Nephron (organoid): Measurements from ENCODE around the gene IL17RA.

Experiments used
- H3K27ac Mint-ChIP-seq, 3 experiments: 2 replicates each; pipeline ENCODE4 v1.8.0; 2020; ENCODE audit warnings: mixed read lengths in 3 of 3, mild to moderate bottlenecking in 2 of 3, moderate library complexity in 1 of 3
- H3K27me3 Mint-ChIP-seq: 2 replicates; pipeline ENCODE4 v1.8.0; 2021; ENCODE audit warnings: low read depth, mild to moderate bottlenecking, moderate library complexity, mixed read lengths
- H3K36me3 Mint-ChIP-seq: 2 replicates; pipeline ENCODE4 v1.8.0; 2020; ENCODE audit warnings: low read depth, mixed read lengths
- H3K4me1 Mint-ChIP-seq: 2 replicates; pipeline ENCODE4 v1.8.0; 2020; ENCODE audit warnings: mixed read lengths
- H3K4me3 Mint-ChIP-seq, 3 experiments: 2 replicates each; pipeline ENCODE4 v1.8.0; 2020; ENCODE audit warnings: mild to moderate bottlenecking in 3 of 3, mixed read lengths in 3 of 3, moderate library complexity in 2 of 3
- H3K9me3 Mint-ChIP-seq: 2 replicates; pipeline ENCODE4 v1.8.0; 2020; ENCODE audit warnings: mixed read lengths
- TF ChIP-seq, protein P1 (sequence below), 3 experiments: fragments of 200-600 bp; sonication (generic); IDR thresholded peaks; one replicate each; pipeline ENCODE4 v1.5.0; 2021; ENCODE audit warnings: antibody characterized with exemption in 3 of 3; ENCODE audit not compliant: unreplicated experiment in 3 of 3

The IL17RA gene

GRCh38 chr22:17046566-17047348 is 38.0 kb upstream of the IL17RA start:
- Mint-ChIP-seq H3K27me3 (peaks cover 5% of the 10 kb centered on the region), H3K36me3 (no peaks in the 10 kb centered on the region), H3K4me1 (no peaks in the 10 kb centered on the region), H3K4me3 (no peak overlapping the region), H3K9me3 (no peaks in the 10 kb centered on the region), H3K27ac (no peak overlapping the region)
- TF ChIP-seq, protein P1, sequence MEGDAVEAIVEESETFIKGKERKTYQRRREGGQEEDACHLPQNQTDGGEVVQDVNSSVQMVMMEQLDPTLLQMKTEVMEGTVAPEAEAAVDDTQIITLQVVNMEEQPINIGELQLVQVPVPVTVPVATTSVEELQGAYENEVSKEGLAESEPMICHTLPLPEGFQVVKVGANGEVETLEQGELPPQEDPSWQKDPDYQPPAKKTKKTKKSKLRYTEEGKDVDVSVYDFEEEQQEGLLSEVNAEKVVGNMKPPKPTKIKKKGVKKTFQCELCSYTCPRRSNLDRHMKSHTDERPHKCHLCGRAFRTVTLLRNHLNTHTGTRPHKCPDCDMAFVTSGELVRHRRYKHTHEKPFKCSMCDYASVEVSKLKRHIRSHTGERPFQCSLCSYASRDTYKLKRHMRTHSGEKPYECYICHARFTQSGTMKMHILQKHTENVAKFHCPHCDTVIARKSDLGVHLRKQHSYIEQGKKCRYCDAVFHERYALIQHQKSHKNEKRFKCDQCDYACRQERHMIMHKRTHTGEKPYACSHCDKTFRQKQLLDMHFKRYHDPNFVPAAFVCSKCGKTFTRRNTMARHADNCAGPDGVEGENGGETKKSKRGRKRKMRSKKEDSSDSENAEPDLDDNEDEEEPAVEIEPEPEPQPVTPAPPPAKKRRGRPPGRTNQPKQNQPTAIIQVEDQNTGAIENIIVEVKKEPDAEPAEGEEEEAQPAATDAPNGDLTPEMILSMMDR (IDR thresholded peaks at IDR 0.05; ENCODE audit: unreplicated experiment in 3 of 3) = no peak

- no peaks in the 10 kb centered on the region for H3K36me3 Mint-ChIP-seq
- no peaks in the 10 kb centered on the region for H3K9me3 Mint-ChIP-seq
- H3K27me3 Mint-ChIP-seq = peaks cover 5% of the 10 kb centered on the region
- H3K4me1 Mint-ChIP-seq = no peaks in the 10 kb centered on the region
- TF ChIP-seq, protein P1 (IDR thresholded peaks at IDR 0.05; ENCODE audit: unreplicated experiment in 3 of 3) = no peak
- H3K27ac Mint-ChIP-seq = no peak overlapping the region
- H3K4me3 Mint-ChIP-seq = no peak overlapping the region
These were observed 37.1 kb upstream of the IL17RA start for GRCh38 chr22:17047656-17048055.

DNA sequence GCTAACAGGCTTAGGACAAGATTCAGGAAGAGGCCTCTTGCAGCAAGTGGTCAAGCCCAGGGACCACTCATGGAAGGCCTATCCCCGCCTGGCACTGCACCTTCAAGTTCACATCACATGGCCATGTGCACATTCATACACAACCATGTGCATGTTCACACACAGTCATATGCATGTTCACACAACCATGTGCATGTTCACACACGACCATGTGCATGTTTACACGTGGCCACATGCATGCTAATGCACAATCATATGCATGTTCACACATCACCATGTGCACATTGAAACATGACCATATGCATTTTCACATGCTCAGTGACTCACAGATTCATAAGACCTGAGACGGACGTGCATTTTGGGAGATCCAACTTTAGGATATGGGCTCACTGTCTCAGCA is 28.7 kb upstream of the IL17RA start:
- no peaks in the 10 kb centered on the region for H3K4me1 Mint-ChIP-seq
- peaks cover 16% of the 10 kb centered on the region for H3K27me3 Mint-ChIP-seq
- no peak overlapping the region for H3K4me3 Mint-ChIP-seq
- no peaks in the 10 kb centered on the region for H3K36me3 Mint-ChIP-seq
- TF ChIP-seq, protein P1 (IDR thresholded peaks at IDR 0.05; ENCODE audit: unreplicated experiment in 3 of 3) = no peak
- no peaks in the 10 kb centered on the region for H3K9me3 Mint-ChIP-seq
- H3K27ac Mint-ChIP-seq = no peak overlapping the region

- Mint-ChIP-seq H3K4me3 (no peak overlapping the region), H3K27me3 (peaks cover 11% of the 10 kb centered on the region), H3K36me3 (no peaks in the 10 kb centered on the region), H3K4me1 (no peaks in the 10 kb centered on the region), H3K9me3 (no peaks in the 10 kb centered on the region), H3K27ac (no peak overlapping the region)
- TF ChIP-seq, protein P1 (IDR thresholded peaks at IDR 0.05; ENCODE audit: unreplicated experiment in 3 of 3) = no peak
These were observed 28.0 kb upstream of the IL17RA start for GRCh38 chr22:17056807-17057206.

DNA sequence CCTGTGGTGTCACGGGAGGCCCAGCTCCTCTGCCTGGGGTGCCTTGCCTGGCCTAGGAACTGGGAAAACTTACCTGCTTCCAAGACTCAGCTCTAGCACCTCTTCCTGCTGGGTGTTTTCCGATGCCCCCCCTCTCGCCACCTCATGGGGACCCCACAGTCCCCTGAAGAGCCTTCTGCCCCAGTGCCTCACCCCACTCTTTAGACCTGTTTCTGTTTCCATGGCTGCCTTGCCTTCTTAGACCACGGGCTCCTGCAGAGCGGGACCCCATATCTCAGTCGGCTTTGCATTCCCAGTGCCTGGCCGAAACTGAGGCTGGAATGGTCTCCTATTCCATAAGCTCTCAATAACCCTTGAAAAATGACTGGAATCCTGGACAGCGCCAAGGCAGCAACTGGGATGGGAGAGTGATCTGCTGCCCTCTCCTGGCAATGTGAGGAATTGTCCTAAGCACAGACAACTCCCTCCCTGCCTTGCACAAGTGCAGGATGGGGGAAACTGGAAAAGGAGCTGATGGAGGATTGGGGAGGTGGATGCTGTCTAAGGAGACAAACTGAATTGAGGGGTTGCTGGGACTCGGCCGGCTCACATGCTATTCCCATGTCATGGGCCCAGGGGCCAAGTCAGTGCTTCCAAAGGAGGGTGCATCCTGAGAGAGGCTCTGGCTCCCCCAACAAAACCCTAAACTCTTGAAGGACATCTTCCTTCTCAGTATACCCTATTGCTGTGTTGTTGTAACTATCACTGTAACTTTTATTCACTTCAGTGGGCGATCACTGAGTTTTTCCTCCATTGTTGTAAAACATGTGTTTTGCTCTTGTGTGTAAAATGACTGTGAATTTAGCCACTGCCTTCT is 26.6 kb upstream of the IL17RA start:
- H3K9me3 Mint-ChIP-seq = no peaks in the 10 kb centered on the region
- no peak overlapping the region for H3K4me3 Mint-ChIP-seq
- H3K27ac Mint-ChIP-seq = no peak overlapping the region
- TF ChIP-seq, protein P1 (IDR thresholded peaks at IDR 0.05; ENCODE audit: unreplicated experiment in 3 of 3) = peak; percentile 86 to 88 (median 86)
- H3K27me3 Mint-ChIP-seq = peaks cover 11% of the 10 kb centered on the region
- H3K4me1 Mint-ChIP-seq = peaks cover 2% of the 10 kb centered on the region
- H3K36me3 Mint-ChIP-seq = no peaks in the 10 kb centered on the region
